H1 (cell line): ENCODE results near the gene CDCA7. TPM values are rescaled to one million over a fixed set of nuclear protein-coding genes. Genes with fewer than 3 reads are reported as not detected.

Experiments used
- ATF3 ChIP-seq: IDR thresholded peaks from 2 replicates; pipeline ENCODE4 v1.6.1; 2011; ENCODE audit warnings: low read depth, mild to moderate bottlenecking, low read length; ENCODE audit not compliant: insufficient read depth
- CEBPB ChIP-seq: IDR thresholded peaks from 2 replicates; pipeline ENCODE4 v1.6.1; 2012; ENCODE audit warnings: low read depth, low read length
- HDAC6 ChIP-seq: IDR thresholded peaks from one replicate; pipeline ENCODE4 v1.7.1; 2012; ENCODE audit warnings: low read depth, mild to moderate bottlenecking, inconsistent platforms, low read length, moderate library complexity
- TAF7 ChIP-seq: optimal IDR thresholded peaks from 2 replicates; pipeline ENCODE3; 2011; ENCODE audit warnings: low read depth, mild to moderate bottlenecking, inconsistent platforms, low read length, moderate library complexity, borderline replicate concordance
- polyA plus RNA-seq, 7 experiments: library from polyadenylated mRNA; depleted of rRNA in 3 of 7; stranded (reverse) in 5 of 7; unstranded in 2 of 7; fragments of >200 nt in 5 of 7; fragments of 200-250 nt in 2 of 7; gene quantifications; 1 replicate in 5 of 7; 2 replicates in 1 of 7; 4 replicates in 1 of 7; pipeline versions ENCODE4 v1.2.1 to v1.2.3, GENCODE V29; 2011 to 2013; ENCODE audit warnings: missing spikeins in 2 of 7, mixed read lengths in 2 of 7
- total RNA-seq: library from RNA; stranded (reverse); fragmentation: NEBNext Ultra II Directional; extraction: Animal tissue kit (Norgen Biotek cat#: 25700); gene quantifications from 2 replicates; pipeline ENCODE4 v1.2.1, GENCODE V29; 2021

Gene CDCA7
- total and polyA plus RNA-seq, 2 of the 8 experiments (the other 6 are each of a cell fraction or from before 2014, with no cell fraction given), result 64.4 to 80.4 TPM

GRCh38 chr2:173390036-173390435, 35.4 kb downstream of the CDCA7 start (continued):
- TF ChIP-seq CEBPB (no peak), HDAC6 (no peak), ATF3 (no peak), TAF7 (no peak)
